Stimulated activated CD4-positive, alpha-beta T cell treated with anti-CD3 and anti-CD28 coated beads, TNF-alpha, amount 100 ng/mL, for 24 hours (primary cell): ENCODE results near the gene HS3ST3B1.

Experiments used
- DNase-seq, 3 experiments: peaks; one replicate each; pipeline ENCODE4 v3.0.0-alpha.2; 2020; ENCODE audit warnings: low read depth in 3 of 3

Gene HS3ST3B1

DNA sequence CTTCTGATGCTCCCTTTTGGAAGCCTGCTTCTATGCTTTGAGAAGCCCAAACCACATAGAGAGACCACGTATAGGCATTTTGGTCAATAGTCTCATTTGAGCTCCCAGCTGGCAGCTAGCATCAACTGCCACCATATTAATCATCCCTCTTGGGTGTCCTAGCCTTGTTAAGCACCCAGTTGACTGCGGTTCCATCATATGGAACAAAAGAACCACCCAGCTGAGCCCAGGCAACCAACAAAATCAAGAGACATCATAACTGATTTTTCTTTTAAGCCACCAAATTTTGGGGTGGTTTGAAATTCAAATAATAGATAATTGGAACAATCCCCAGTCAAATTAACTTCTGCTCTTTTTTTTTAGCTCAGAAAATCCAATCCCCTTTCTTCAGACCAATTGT, 53.9 kb downstream of the HS3ST3B1 start:
- no peak for DNase-seq

DNA sequence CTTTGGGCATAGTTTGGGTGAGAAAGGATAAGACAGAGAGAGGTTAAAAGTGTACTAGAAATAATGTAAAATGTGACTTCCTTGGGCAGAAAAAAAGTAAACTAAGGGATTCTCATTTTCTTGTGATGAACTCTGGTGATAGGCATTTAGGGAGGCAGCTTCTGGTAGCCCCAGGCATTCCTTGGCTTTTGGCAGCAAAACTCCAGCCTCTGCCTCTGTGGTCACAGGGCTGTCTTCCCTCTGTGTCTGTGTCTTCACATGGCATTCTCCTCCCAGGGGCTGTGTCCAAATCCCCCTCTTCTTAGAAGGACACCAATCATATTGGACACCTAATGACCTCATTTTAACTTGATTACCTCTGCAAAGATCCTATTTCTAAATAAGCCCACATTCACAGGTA, 54.7 kb downstream of the HS3ST3B1 start:
- DNase-seq: no peak

DNA sequence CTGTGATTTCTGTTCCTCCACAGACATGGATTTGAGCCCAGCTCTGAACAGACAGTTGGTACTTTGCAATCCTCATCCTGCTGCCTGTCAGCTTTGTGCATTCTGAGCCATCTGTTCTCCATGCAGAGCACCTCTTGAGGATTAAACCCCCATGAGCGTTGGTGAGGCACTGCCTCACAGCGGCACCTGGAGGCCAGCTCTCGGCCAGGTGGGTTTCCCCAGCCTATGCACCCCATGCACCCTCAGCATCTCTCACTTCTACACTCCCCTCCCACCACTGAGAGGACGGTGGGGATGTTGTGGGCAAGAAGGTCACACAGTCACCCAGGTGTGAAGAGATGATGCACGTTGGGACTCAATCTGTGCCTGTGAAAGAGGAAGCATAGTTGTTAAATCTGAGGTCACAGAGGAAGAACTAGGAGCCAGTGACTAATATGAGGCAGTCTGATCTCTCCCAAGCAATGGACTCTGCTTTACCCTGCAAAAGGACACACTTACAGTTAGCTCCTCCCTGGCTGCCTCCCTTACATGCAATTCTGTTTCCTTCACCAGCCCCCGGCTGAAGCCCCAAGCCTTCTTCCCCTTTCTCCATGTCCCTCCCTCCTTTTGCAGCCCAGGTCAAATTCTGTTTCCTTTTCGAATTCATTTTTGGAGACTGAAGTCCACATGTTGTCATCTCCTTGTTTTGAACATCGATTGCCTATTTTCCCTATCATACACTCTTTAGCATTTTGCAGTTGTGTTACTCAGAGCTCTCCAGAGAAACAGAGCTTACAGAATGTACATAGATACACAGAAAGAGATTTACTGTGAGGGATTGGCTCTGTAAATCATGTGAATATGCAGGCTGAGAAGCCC, 58.5 kb downstream of the HS3ST3B1 start:
- peak in 2 of 3 experiments; percentile 4 to 35 for DNase-seq

DNA sequence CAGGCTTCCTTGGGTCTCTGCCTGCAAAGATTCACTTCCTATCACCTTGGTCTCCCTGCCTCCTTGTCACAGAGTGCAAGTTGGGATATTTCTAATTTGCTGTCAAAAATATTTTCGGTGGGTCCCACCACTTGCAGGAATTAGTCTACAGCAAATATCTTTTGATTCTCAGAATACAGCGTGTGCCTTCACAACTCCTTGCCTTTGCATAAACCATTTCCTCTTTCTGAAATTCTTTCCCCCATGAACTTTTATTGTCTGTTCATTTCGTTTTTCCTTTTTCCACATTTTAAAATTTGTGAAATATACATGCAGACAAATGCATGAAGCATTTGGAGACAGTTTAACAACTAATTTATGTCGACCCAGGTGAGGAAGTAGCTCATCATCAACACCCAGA, 60.0 kb downstream of the HS3ST3B1 start:
- no peak for DNase-seq

DNA sequence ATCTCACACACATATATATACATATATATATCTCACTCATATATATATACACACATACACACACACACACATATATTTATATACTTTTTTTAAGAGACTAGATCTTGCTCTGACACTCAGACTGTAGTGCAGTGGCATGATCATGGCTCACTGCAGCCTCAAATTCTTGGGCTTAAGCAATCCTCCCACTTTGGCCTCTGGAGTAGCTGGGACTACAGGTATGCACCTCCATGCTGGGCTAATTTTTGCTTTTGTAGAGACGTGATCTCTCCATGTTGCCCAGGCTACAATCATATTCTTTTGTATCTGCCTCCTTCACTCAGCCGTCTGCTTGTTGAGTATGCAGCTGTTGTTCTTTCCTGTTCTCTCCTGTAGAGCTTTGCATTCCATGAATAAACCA, 60.6 kb downstream of the HS3ST3B1 start:
- DNase-seq: no peak

DNA sequence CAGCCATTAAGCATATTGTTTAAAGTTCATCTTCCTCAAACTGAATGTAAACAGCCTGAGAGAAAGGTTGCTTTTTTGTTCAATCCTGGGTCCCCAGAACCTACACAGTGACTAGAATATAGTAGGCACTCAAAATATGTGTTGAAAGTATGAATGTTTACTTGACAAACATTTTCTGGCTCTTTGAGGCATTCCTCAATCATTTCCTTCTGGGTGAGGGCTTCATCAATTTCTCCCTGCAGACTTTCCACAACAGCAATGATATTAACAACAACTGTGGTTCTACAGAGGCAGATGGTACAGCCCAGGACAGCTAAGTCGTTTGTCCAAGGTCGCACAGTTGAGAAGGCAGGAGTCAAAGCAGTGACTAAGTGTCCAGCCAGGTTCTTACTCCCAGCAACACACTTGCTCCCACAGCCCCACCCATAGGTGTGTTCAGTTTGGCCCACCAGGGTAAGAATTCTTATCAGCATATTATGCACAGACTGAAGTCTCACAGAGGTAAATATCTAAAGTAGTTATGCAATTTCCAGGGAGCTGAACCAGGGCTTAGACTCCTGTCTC, 61.1 kb downstream of the HS3ST3B1 start:
- no peak for DNase-seq

DNA sequence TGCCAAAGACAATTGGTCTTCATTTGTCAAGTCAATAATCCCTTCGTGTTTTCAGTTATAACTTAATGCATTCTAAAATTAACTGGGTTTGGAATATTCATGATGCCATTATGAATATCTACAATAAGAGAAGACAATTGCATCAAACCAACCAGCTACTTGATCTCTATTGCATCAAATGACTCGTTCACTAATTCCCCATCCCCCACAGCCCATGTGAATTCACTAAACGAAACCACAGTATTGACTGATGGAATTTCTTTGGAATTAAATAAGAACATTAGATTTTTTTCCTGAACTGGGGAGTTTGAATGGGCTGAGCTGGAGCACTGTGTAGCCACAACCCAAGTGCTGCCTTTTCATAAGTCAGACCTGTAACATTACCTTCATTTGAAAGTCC, 65.3 kb downstream of the HS3ST3B1 start:
- no peak for DNase-seq

DNA sequence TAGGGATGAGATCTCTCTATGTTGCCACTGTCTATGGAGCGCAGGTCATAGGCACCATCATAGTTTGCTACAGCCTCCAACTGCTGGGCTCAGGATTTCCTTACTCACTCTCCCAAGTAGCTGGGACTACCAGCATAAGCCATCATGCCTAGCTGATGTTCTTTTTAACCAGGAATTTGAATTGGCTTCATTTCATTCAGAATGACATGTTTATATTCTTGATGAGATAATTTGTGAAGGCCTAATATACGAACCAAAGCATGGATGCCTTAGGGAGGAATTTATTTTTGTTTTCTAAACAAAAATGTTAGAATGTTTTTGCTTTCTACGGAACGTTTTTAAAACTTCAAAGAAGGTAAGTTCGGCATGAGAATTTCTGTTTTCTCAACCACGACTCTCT, 71.6 kb downstream of the HS3ST3B1 start:
- DNase-seq: no peak

DNA sequence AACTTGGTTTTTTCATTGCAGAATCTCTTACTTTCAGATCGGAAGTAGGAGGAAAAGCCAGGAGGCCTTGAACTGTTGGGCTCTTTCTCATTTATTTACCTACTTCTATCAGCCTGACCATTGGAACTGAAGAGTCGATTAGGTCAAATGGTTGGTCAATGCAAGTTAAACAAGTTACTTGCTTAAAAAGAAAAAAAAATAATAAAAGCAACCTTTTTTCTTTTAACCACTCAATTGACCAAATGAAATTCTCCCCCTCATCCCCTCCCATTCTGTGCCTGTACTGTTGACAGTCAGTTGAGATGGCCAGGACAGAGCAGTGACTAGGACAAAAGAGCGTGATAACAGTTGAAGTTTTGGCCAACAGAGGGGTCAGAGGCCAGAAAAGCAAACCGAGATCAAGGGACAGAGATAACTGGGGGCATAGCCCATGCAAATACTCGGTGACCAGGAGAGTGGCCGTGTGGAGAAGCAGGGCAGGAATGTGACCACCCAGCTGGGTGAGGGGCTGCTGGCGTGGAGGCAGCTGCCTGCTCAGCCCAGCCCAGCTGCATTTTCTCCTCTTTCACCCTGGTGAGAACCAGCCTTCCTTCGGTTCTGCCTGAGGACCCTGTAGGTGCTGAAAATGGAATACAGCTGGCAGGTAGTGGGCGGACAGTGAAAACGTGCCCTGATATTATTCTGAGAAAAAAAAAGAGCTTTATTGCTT, 72.2 kb downstream of the HS3ST3B1 start:
- no peak for DNase-seq

DNA sequence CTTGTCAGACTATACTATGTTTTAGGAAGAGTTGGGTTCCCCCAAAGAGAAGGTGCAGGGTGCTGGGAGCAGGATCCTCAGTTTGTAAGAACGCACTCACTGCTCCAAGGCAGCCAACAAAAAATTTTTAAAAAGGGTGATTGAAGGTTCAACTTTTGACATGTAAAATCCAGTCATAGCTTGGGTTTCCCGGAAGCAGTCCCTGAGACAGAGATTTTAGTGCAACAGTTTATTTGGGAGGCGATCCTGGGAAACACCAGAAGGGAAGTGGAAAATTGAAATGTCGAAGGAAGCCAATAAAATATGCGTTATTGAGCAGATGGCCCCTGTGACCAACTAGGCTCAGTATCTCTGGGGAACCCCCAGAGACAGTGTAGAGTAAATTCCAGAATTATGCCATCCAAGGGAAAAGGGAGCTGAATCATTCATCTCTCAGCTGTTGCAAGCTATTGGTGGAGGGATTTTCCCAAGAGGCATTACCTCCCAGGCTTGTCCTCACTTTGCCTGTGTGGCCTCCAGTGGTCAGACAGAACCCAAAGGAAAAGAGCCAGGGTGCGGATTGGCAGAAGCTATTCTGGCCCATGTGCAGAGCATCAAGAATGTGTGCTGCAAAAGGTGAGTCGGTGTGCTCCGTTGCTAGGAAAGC, 72.9 kb downstream of the HS3ST3B1 start:
- no peak for DNase-seq

DNA sequence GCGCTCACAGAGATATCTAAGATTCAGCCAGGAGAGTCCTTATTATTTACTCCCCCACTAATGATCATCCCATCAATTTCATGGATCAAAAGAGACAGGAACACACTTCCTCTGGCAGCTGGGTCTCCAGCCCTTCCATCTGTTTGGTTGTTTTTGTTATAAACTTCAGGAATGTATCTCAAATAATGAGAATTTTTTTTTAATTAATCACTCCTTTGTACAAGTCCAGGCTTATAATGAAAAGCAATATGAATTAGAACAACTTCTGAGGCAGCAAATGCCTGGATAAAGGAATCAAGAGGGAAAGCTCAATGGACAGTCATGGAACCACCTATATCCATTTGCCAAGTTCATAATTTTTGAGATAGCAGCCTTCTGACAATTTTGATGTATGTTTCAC, 73.4 kb downstream of the HS3ST3B1 start:
- no peak for DNase-seq

DNA sequence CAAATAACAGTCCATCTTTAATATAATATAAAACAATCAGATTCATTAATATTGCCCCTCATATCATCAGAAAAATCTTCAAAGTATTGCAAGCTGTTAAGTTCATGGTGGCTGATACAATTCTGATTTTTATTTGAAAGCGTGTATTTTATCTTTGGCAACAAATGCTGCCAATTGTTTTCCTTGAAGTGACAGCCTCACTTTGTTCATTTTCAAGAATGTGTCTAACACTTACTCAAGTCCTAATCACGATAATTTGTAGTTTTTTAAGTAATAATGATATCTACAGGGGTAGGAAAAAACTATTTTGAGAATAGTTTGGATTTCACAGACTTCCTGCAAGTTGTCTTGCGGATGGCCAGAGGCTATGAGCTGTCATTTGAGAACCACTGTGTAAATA, 75.8 kb downstream of the HS3ST3B1 start:
- DNase-seq: no peak

DNA sequence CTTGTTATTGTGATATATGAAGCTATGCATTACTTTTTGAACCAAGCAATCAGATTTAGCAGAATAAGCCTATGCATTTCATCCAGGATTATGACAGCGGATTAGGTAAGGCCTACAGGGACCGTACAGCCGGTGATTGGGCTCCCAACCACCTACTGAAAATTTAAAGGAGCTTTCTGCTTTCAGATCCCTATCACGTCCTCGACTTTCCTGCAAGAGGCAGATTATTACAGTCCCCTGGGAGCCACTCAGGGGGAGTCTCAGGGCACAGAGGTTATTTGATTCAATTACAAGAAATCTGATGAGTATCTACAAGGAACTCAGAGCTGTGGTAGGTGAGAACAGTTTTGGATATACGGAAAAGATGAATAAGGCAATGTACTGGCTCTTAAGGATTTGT, 80.7 kb downstream of the HS3ST3B1 start:
- DNase-seq: no peak

DNA sequence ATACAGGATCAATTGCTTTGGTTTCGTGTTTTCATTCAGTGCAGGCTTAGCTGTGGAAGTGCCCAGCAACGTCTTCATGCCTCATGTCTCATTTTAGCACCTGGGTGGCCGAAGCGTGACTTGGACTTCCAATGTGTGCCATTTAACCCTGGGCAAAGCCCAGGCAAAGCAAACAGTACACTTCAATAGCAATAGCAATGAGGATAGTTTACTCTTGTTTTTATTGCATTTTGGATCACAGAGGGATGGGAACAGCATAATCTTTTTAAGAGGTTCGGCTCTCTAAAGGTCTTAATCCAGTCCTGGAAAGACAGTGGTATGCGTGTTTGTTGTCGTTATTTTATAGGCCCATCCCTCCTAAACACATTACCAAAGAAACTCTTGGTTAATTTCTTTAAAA, 86.2 kb downstream of the HS3ST3B1 start:
- DNase-seq: no peak

DNA sequence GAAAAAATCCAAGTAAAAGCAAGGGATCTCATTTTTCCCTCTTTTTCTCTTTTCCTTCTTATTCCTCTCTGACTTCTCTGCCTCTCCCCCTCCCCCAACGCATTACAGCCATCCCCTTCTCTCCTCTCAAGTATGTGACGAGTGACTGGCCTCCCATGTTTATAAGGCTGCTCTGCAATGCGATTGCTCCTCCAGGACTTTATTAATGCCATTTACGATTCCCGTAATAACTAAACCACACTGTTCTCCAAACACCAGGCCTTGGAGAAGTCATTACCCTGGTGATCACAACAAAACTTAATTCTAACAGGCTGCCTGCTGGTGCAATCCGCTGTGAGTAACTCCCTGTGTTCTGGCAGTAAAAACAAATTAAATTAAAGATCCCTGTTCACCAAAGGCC, 88.8 kb downstream of the HS3ST3B1 start:
- no peak for DNase-seq

DNA sequence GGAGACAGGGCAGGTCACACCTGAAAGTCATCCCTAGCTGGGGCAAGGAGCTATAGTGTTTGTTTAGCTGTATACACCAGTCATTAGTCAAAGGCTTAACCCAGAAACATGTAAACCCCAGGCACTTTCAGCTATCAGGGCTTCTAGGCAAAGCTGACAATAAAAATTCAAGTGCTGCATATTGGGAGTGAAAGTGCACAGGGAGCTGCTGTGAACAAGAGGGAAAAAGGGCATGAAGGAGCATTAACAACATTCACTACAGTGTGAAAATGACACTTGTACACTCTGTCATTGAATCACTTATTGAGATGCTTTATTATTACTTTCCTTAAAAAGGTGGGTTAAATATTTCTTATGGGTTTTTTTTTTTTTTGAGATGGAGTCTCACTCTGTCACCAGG, 92.8 kb downstream of the HS3ST3B1 start:
- DNase-seq: no peak

DNA sequence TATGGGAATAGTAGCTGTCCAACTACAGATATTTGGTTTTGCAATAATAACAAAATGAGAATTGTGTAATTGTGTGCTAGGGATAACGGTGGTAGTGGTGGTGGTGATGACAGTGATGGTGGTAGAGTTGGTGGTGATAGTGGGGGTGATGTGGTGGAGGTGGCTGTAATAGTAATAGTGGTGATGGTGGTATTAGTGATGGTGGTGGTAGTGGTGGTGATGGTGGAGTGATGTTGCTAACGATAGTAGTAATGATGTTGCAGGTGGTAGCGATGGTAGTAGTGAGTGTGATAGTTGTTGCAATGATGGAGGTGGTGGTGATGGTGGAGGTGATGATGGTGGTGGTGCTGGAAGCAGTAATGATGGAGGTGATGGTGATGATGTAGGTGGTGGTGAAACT, 94.4 kb downstream of the HS3ST3B1 start:
- DNase-seq: no peak

DNA sequence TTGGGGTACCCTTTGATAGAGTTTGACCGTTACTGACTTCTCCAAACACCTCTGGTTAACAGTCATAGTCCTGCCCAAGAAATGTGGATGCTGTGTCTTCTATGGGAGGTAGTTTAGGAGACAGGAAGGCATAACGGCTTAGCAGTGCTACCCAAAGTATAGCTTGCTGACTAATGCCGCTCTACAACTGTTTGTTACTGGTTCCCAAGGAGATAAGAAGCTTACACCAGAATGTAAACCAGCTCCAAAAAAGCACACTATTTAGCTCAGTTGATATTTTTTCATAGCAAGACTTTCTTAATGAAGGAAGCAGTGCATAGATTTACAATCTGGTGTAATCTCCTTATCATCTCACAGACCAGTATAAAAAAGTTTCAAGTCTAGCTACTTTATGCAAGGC, 95.7 kb downstream of the HS3ST3B1 start:
- no peak for DNase-seq

DNA sequence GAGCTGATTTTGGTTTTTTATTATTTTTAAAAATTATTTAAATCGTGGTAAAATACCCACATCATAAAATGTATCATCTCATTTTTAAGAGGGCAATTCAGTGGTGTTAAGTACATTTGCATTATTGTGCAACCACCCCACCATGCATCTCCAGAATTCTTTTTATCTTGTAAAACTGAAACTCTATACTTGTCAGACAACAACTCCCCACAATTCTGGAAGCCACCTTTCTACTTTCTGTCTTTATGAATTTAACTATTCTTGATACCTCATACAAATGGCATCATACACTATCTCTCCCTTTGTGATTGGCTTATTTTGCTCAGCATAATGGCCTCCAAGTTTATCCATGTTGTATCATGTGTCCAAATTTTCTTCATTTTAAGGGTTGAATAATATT, 97.9 kb downstream of the HS3ST3B1 start:
- DNase-seq: no peak
